Left ventricle myocardium superior (tissue), 1 donor: ENCODE data around the gene DVL3. TPM values are rescaled to one million over a fixed set of nuclear protein-coding genes. Genes with fewer than 3 reads are reported as not detected.
"Not testable (repeated sequence)": the region's sequence is repeated elsewhere in the genome, so short reads cannot be mapped to it uniquely, and the experiment has no call there.

Experiments used
- ATAC-seq: fragments of 200-7000 bp; cut with Tn5 transposase; one replicate; pipeline ENCODE4 v1.9.1; 2020; ENCODE audit warnings: mild to moderate bottlenecking, moderate library complexity
- DNase-seq: peaks from one replicate; pipeline ENCODE4 v3.0.0-alpha.2; 2020
- intact Hi-C: fragments of 100-400 bp; cut with micrococcal nuclease; formaldehyde crosslinking; loops from one replicate; pipeline ENCODE4 v1.11.0; 2022
- total RNA-seq: library from RNA; stranded (reverse); fragmentation: NEBNext Ultra II Directional; extraction: Animal tissue kit (Norgen Biotek cat#: 25700); gene quantifications from one replicate; pipeline ENCODE4 v1.2.1, GENCODE V29; 2021
- donor health status: DM: no; HTN: yes; CAD: no; lungs with severe emphysema.

DVL3 gene
- total RNA-seq, 1 donor from 2014 or later = 76.8 TPM

DNA sequence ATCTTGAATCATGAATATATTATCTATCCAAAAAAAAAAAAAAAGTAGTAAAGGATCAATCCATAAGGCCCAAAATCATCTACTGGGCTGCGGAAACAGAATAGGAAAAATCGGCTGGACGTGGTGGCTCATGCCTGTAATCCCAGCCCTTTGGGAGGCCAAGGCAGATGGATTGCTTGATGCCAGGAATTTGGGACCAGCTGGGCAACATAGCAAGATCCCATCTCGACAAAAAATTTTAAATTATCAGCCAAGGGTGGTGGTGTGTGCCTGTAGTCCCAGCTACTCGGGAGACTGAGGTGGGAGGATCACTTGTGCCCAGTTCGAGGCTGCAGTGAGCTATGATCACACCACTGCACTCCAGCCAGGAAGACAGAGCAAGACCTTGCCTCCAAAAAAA is 6.1 kb upstream of the DVL3 start:
- intact Hi-C loops = no loop called here
- DNase-seq = no peak
- ATAC-seq = no peak

- ATAC-seq, intact Hi-C loops: not testable (repeated sequence)
Observed at GRCh38 chr3:184149770-184150169, 5.4 kb upstream of the DVL3 start.

GRCh38 chr3:184155644-184156521 is 706 bp downstream of the DVL3 start:
- no peak for DNase-seq

More at GRCh38 chr3:184149770-184150169, 5.4 kb upstream of the DVL3 start:
- not testable (repeated sequence) for DNase-seq

DNA sequence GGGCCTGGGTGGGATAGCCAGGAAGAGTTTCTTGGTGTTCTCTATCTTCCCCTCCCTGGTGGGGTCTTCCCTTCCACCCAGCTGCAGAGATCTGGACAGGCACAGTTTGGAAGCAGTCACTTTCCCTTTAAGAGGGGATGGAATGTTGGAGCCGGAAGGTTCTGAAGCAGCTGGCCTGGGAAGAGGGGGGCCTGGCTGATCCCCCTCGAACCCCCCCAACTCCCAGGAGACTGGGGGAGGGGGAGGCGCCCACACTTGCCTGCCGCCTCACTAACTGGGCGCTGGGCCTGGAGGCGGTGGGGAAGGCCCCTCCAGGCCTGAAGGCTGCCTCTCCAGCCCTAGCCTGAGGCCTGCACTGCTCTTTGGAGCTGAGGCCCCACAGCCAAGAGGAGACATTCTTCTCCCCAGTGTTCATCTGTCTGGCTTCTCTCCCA is 1.4 kb downstream of the DVL3 start:
- intact Hi-C loops = no loop called here
- DNase-seq (peak; percentile 83), ATAC-seq (peak; percentile 67)

More at GRCh38 chr3:184155644-184156521, 706 bp downstream of the DVL3 start:
- ATAC-seq = peak; percentile 3
- intact Hi-C loops = no loop called here

DNA sequence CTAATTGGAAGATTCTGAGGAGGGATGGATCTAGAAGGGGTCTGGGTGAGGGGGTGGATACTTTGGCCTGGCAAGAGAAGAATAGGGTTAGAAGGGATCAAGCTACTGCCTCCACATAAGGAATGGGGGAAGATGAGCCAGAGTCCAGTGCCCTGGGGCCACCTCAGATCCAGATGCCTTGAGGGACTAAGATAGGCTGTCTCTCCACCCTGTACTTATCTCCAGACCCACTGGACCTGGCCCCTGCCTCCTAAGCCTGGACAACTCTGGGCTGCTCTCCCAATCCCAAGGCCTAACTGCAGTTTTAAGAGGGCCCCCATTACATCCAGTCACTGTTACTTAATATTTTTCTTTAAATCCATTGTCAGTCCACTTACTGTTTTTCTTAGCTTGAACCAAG is 2.0 kb downstream of the DVL3 start:
- DNase-seq (no peak), ATAC-seq (no peak)
- intact Hi-C loops = no loop called here

DNA sequence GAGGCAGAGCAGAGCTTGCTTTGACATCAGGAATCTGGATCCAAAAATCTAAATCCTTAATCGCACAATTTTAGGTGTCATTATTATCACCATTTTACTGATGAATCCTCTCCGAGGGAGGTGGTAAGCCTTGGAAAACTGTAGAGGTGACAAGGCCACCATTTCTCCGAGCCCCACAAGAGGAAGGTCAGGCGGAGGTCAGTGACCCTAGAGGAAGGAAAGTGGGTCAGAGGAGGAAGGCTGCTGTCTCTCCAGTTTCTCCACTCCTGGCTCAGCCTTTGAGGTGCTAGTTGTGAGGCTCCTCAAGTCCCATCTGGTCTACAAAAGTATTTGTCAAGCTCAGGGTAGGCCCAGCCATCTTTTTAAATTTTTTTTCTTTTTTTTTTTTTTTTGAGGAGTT is 3.2 kb downstream of the DVL3 start:
- intact Hi-C loops = no loop called here
- no peak for ATAC-seq
- no peak for DNase-seq

GRCh38 chr3:184160456-184160855 is 5.3 kb downstream of the DVL3 start:
- ATAC-seq (peak; percentile 1), DNase-seq (no peak)
- intact Hi-C loops = no loop called here

DNA sequence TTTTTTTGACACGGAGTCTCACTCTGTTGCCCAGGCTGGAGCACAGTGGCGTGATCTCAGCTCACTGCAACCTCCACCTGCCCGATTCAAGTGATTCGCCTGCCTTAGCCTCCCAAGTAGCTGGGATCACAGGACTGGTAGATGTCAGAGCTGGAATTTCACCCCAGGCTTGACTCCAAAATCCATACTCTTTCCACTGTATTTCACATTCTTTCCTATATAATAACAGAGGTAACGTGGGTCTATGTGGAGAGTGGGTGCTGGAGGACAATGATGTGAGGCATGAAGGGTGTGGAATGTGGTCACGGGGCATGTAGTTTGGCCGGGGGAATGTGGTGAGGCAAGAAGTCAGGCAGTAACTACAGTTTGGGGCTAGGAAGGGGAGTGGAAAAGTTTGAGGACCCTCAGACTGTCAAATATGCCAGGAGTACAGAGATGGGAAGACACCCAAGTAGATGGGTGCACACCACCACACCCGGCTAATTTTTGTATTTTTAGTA is 7.4 kb downstream of the DVL3 start:
- intact Hi-C loops, ATAC-seq: not testable (repeated sequence)
- DNase-seq = peak; percentile 19

GRCh38 chr3:184164648-184165330 is 9.6 kb downstream of the DVL3 start:
- DNase-seq (no peak), ATAC-seq (no peak)
- intact Hi-C loops = no loop called here

DNA sequence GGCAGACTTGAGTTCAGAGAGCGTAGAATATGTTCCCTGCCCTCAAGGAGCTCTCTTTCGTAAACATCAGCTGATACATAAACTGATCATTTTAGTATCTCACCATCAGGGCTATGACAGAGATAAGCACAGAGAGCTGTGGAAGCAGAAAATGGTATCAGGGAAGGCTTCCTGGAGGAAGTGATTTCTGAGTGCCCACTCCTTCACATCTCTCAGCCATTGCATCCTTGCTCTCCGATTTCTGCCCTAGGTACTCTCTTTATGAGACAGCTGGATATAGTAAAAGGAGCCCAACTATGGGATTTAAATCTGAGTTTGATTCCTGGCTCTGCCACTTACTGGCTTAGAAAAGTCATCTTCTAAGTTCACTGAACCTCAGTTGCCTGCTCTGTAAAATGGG is 10.4 kb downstream of the DVL3 start:
- no peak for DNase-seq

DNA sequence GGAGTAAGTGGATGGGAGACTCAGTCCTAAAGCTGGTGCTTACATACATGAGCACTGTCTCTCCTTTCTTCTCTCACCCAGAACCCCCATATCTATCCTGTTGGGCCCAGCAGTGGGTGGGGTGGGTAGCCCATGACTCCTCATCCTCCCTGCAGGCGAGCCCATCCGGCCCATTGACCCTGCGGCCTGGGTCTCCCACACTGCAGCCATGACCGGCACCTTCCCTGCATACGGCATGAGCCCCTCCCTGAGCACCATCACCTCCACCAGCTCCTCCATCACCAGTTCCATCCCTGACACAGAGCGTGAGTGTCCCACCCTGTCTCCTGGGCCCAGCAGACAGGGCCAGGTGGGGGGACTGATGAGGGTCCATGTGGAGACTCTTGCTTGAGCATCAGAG is 11.5 kb downstream of the DVL3 start:
- ATAC-seq = no peak
- DNase-seq = no peak

More for the DNA sequence above, 10.4 kb downstream of the DVL3 start:
- intact Hi-C loops = no loop called here
- ATAC-seq = no peak

DNA sequence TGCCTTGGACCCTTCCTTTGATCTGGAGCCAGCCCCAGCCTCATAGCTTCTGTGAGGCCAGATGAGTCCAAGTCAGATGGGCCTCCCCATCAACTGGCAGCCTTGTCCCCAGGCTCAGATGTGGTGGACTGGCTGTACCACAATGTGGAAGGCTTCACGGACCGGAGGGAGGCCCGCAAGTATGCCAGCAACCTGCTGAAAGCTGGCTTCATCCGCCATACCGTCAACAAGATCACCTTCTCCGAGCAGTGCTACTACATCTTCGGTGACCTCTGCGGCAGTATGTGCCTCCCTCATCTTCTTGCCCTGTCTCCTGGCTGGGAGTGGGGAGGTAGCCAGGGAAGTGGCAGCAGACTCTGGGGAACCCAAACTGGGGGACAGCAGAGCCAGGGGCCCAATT is 12.6 kb downstream of the DVL3 start:
- intact Hi-C loops = no loop called here
- DNase-seq = no peak
- no peak for ATAC-seq

More for the DNA sequence above, 11.5 kb downstream of the DVL3 start:
- intact Hi-C loops = no loop called here

- intact Hi-C loops = no loop called here
- DNase-seq (no peak), ATAC-seq (peak; percentile 5)
Observed at GRCh38 chr3:184168363-184169120, 13.4 kb downstream of the DVL3 start.

DNA sequence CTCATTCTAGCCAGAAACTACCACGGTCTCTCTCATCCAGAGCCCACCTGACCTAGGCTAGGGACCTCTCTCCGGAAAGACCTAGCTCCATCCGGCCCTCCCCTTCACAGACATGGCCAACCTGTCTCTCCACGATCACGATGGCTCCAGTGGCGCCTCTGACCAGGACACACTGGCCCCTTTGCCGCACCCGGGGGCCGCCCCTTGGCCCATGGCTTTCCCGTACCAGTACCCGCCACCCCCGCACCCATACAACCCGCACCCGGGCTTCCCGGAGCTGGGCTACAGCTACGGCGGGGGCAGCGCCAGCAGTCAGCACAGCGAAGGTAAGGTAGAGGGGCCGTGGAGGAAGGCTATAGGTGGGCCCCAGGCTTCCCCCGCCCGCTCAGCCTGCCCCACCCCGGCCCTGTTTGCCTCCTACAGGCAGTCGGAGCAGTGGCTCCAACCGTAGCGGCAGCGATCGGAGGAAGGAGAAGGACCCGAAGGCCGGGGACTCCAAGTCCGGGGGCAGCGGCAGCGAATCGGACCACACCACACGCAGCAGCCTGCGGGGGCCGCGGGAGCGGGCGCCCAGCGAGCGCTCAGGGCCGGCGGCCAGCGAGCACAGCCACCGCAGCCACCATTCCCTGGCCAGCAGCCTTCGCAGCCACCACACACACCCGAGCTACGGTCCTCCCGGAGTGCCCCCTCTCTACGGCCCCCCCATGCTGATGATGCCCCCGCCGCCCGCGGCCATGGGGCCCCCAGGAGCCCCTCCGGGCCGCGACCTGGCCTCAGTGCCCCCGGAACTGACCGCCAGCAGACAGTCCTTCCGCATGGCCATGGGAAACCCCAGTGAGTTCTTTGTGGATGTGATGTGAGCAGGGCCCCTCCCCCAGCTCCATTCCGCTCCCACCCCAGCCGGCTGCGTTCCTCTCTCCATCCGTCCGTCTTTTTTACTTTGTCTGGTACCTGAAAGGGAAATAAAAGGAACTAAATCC is 15.0 kb downstream of the DVL3 start:
- ATAC-seq = no peak
- intact Hi-C loops = no loop called here
- DNase-seq = no peak

GRCh38 chr3:184171562-184171961 is 16.4 kb downstream of the DVL3 start:
- no peak for ATAC-seq
- intact Hi-C loops = no loop called here
- no peak for DNase-seq

GRCh38 chr3:184172681-184173373 is 17.6 kb downstream of the DVL3 start:
- intact Hi-C loops = no loop called here
- ATAC-seq (no peak), DNase-seq (no peak)

GRCh38 chr3:184173374-184173722 is 18.2 kb downstream of the DVL3 start:
- no peak for DNase-seq
- no peak for ATAC-seq
- intact Hi-C loops = no loop called here

GRCh38 chr3:184174284-184174645 is 19.1 kb downstream of the DVL3 start:
- no peak for ATAC-seq
- intact Hi-C loops = no loop called here
- no peak for DNase-seq
